Calu3 (cell line): ENCODE results near the gene SKA1. TPM values are rescaled to one million over a fixed set of nuclear protein-coding genes. Genes with fewer than 3 reads are reported as not detected.
"Not testable (repeated sequence)": the region's sequence is repeated elsewhere in the genome, so short reads cannot be mapped to it uniquely, and the experiment has no call there.

Experiments used
- BruUV-seq: library from RNA; stranded (reverse); fragments of 400-500 nt; replicated peaks from 2 replicates; lab custom pipeline; 2021; lab: Mats Ljungman, UMichigan
- CTCF ChIA-PET: fragments of 300-600 bp; sonication (Branson Sonifier 250); formaldehyde crosslinking; loops from one replicate; lab custom pipeline; 2022; ENCODE audit warnings: antibody characterized with exemption; lab: Charles Lee
- DNase-seq: peaks from one replicate; pipeline ENCODE4 v3.0.0; 2022
- H3K27ac Mint-ChIP-seq: one replicate; pipeline ENCODE4 v1.8.0; 2022; ENCODE audit warnings: mixed read lengths; ENCODE audit not compliant: unreplicated experiment
- H3K27me3 Mint-ChIP-seq: one replicate; pipeline ENCODE4 v1.8.0; 2022; ENCODE audit warnings: mixed read lengths; ENCODE audit not compliant: unreplicated experiment
- H3K36me3 Mint-ChIP-seq: one replicate; pipeline ENCODE4 v1.8.0; 2022; ENCODE audit warnings: mild to moderate bottlenecking, moderate library complexity, mixed read lengths; ENCODE audit not compliant: insufficient read depth, unreplicated experiment
- H3K4me1 Mint-ChIP-seq: one replicate; pipeline ENCODE4 v1.8.0; 2022; ENCODE audit warnings: mild to moderate bottlenecking, low read depth, mixed read lengths; ENCODE audit not compliant: unreplicated experiment
- H3K4me3 Mint-ChIP-seq: one replicate; pipeline ENCODE4 v1.8.0; 2022; ENCODE audit warnings: mild to moderate bottlenecking, low read depth, moderate library complexity, mixed read lengths; ENCODE audit not compliant: unreplicated experiment
- H3K9me3 Mint-ChIP-seq: one replicate; pipeline ENCODE4 v1.8.0; 2022; ENCODE audit warnings: low read depth, mixed read lengths; ENCODE audit not compliant: unreplicated experiment
- CTCF ChIP-seq: fragments of 200-600 bp; IDR thresholded peaks from one replicate; pipeline ENCODE4 v1.8.0; 2022; ENCODE audit warnings: antibody characterized with exemption; ENCODE audit not compliant: unreplicated experiment
- intact Hi-C: fragments of 100-400 bp; cut with micrococcal nuclease; formaldehyde crosslinking; loops from one replicate; pipeline ENCODE4 v1.10.0; 2022; ENCODE audit not compliant: unreplicated experiment
- total RNA-seq: library from RNA; stranded (reverse); gene quantifications from 2 replicates; pipeline ENCODE4 v1.2.3, GENCODE V29; 2022

The SKA1 gene
- total RNA-seq, 1 experiment from 2014 or later, result 22.5 TPM

- no peak overlapping the region for H3K4me3 Mint-ChIP-seq
- no peaks in the 10 kb centered on the region for H3K36me3 Mint-ChIP-seq
- no peak for TF ChIP-seq CTCF
- DNase-seq, result peak; percentile 8
- H3K9me3 Mint-ChIP-seq, result no peaks in the 10 kb centered on the region
- H3K4me1 Mint-ChIP-seq, result no peaks in the 10 kb centered on the region
- H3K27me3 Mint-ChIP-seq, result peaks cover 43% of the 10 kb centered on the region
- H3K27ac Mint-ChIP-seq, result no peak overlapping the region
- CTCF ChIA-PET, result no interaction called here
- intact Hi-C loops, result no loop called here
- BruUV-seq, result no TSS peak
Observed at GRCh38 chr18:50410008-50410407, 35.2 kb downstream of the SKA1 start.

- BruUV-seq, result no TSS peak
- no peaks in the 10 kb centered on the region for H3K4me1 Mint-ChIP-seq
- H3K36me3 Mint-ChIP-seq, result no peaks in the 10 kb centered on the region
- intact Hi-C loops, result no loop called here
- no peaks in the 10 kb centered on the region for H3K9me3 Mint-ChIP-seq
- no peak for DNase-seq
- H3K27ac Mint-ChIP-seq, result no peak overlapping the region
- TF ChIP-seq CTCF, result no peak
- CTCF ChIA-PET, result no interaction called here
- no peak overlapping the region for H3K4me3 Mint-ChIP-seq
- peaks cover 43% of the 10 kb centered on the region for H3K27me3 Mint-ChIP-seq
Observed at GRCh38 chr18:50410894-50411293, 36.0 kb downstream of the SKA1 start.

GRCh38 chr18:50416832-50417231 lies 42.0 kb downstream of the SKA1 start:
- H3K36me3 Mint-ChIP-seq, BruUV-seq, H3K9me3 Mint-ChIP-seq, H3K27ac Mint-ChIP-seq, H3K4me1 Mint-ChIP-seq, DNase-seq, CTCF ChIA-PET, H3K4me3 Mint-ChIP-seq, intact Hi-C loops, H3K27me3 Mint-ChIP-seq: not testable (repeated sequence)

GRCh38 chr18:50417705-50418104 lies 42.9 kb downstream of the SKA1 start:
- CTCF ChIA-PET, DNase-seq, BruUV-seq, H3K27ac Mint-ChIP-seq, intact Hi-C loops, H3K9me3 Mint-ChIP-seq, H3K4me3 Mint-ChIP-seq, H3K4me1 Mint-ChIP-seq, H3K36me3 Mint-ChIP-seq: not testable (repeated sequence)
- peaks cover 13% of the 10 kb centered on the region for H3K27me3 Mint-ChIP-seq

GRCh38 chr18:50418650-50419049 lies 43.8 kb downstream of the SKA1 start:
- TF ChIP-seq CTCF, result no peak
- Mint-ChIP-seq H3K27ac (no peak overlapping the region), H3K4me3 (no peak overlapping the region), H3K9me3 (peaks cover 7% of the 10 kb centered on the region), H3K27me3 (peaks cover 22% of the 10 kb centered on the region), H3K36me3 (no peaks in the 10 kb centered on the region), H3K4me1 (no peaks in the 10 kb centered on the region)
- CTCF ChIA-PET, result no interaction called here
- intact Hi-C loops, result no loop called here
- no peak for DNase-seq
- BruUV-seq, result no TSS peak
